Measurements from ENCODE around the gene PRXL2B. TPM values are rescaled to one million over a fixed set of nuclear protein-coding genes. Genes with fewer than 3 reads are reported as not detected.
"Not testable (repeated sequence)": the region's sequence is repeated elsewhere in the genome, so short reads cannot be mapped to it uniquely, and the experiment has no call there.

PRXL2B gene
- total RNA-seq, 4 donors from 2014 or later = 0.51 to 20.5 (median 13.2) TPM

DNA sequence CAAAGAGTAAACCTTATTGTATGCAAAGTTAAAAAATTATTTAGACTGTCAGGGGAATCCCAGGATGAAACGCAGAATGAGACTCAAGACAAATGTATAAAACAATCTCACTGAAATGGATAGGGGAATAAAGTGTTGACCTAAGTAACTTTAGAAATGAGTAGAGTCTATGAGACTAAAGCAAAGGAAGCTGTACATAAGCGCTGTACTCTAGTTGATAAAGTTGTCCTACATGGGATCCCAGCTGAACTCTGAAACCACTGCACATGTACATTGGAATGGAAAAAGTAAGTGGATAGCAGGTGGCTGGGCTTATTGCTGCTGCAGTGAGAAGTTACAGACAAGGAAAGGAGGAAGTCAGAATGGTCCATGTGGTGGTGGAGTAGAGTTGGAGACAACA lies 27.6 kb downstream of the PRXL2B start:
- Histone ChIP-seq H3K36me3 (no peaks in the 10 kb centered on the region), H3K4me1 (no peaks in the 10 kb centered on the region), H3K9me3 (peaks cover 0 to 3% of the 10 kb centered on the region in 2 donors), H3K27me3 (no peaks in the 10 kb centered on the region), H3K4me3 (no peak overlapping the region), H3K27ac (no peak overlapping the region)
- TF ChIP-seq POLR2A (IDR thresholded peaks at IDR 0.05) = no peak
- TF ChIP-seq, protein P1, sequence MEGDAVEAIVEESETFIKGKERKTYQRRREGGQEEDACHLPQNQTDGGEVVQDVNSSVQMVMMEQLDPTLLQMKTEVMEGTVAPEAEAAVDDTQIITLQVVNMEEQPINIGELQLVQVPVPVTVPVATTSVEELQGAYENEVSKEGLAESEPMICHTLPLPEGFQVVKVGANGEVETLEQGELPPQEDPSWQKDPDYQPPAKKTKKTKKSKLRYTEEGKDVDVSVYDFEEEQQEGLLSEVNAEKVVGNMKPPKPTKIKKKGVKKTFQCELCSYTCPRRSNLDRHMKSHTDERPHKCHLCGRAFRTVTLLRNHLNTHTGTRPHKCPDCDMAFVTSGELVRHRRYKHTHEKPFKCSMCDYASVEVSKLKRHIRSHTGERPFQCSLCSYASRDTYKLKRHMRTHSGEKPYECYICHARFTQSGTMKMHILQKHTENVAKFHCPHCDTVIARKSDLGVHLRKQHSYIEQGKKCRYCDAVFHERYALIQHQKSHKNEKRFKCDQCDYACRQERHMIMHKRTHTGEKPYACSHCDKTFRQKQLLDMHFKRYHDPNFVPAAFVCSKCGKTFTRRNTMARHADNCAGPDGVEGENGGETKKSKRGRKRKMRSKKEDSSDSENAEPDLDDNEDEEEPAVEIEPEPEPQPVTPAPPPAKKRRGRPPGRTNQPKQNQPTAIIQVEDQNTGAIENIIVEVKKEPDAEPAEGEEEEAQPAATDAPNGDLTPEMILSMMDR (IDR thresholded peaks at IDR 0.05) = no peak
- intact Hi-C loops (cut with DNase I; ENCODE audit: low total_unique reads) = no loop called here
- DNase-seq = no peak

DNA sequence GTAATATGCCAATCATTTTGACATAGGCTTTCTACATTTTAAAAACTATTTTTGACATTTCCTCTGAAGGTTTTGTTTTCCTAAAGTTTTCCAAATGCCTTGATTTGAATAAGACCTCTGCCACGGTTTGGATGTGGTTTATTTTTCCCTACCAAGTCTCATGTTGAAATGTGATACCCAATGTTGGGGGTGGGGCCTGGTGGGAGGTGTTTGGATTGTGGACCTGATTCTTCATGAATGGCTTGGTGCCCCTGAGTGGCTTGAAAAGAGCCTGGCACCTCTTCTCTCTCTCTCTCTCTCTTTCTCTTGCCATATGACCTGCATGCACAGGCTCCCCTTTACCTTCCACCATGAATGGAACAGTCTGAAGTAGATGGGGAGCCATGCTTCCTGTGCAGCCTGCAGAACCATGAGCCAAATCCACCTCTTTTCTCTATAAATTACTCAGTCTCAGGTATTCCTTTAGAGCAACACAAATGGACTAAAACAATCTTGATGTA lies 31.4 kb downstream of the PRXL2B start:
- no peaks in the 10 kb centered on the region for H3K36me3 ChIP-seq
- TF ChIP-seq POLR2A (IDR thresholded peaks at IDR 0.05) = no peak
- TF ChIP-seq, protein P1 (IDR thresholded peaks at IDR 0.05) = no peak
- no peak overlapping the region for H3K27ac ChIP-seq
- no peaks in the 10 kb centered on the region for H3K4me1 ChIP-seq
- peaks cover 0 to 5% of the 10 kb centered on the region in 2 donors for H3K27me3 ChIP-seq
- peaks cover 0 to 2% of the 10 kb centered on the region in 2 donors for H3K9me3 ChIP-seq
- intact Hi-C loops (cut with DNase I; ENCODE audit: low total_unique reads) = no loop called here
- no peak for DNase-seq
- no peak overlapping the region for H3K4me3 ChIP-seq

DNA sequence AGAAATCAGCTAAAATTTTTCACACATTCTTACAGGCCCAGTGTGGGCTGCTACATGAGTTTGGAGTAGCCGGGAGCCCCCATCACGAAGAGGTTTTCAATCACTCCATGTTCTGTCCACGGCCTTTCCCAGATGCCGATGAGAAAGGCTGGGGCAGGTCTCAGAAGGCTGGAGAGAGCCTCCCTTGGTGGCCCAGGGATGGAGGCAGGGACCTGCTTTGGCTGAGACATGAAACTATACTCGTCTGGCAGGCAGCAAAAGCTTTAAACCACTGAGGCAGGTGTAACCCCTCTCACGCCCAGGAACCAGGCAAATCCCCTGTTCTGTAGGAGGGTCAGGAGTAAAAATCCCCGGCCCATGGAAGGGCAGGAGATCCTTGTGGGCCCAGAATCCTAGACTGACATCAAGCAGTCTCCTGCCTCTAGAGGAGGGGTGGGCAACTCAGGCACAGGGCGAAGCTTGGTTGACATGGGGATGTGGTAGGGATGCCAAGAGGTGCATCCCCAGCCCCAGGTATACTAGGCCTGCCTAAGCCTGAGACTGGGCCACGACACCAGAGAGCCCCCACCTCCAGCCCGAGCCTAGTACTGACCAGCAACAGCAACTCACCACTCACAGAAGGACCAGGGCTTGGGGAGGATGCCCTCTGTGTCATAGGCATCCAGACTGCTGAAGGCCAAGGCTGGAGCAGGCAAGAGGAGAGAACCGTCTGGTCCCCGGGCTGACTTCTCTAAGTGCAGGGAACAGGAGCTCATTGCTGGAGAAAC lies 37.2 kb downstream of the PRXL2B start:
- Histone ChIP-seq H3K27me3 (peaks cover 9 to 31% of the 10 kb centered on the region in 2 donors), H3K36me3 (no peaks in the 10 kb centered on the region)

DNA sequence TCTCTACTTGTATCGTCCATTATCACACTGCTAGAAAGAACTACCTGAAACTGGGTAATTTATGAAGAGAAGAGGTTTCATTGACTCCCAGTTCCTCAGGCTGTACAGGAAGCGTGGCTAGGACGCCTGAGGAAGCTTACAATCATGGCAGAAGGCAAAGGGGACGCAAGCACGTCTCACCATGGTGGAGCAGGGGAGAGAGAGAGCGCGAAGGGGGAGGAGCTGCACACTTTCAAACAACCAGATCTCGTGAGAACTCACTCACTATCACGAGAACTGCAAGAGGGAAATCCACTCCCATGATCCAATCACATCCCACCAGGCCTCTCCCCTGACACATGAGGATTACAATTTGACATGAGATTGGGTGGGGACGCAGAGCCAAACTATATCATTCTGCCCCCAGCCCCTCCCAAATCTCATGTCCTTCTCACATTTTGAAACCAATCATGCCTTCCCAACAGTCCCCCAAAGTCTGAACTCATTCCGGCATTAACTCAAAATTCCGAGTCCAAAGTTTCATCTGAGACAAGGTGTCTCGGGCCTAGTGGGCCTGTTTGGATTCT lies 38.2 kb downstream of the PRXL2B start:
- no peaks in the 10 kb centered on the region for H3K9me3 ChIP-seq
- no peak overlapping the region for H3K27ac ChIP-seq
- H3K4me1 ChIP-seq = peaks cover 0 to 8% of the 10 kb centered on the region in 2 donors
- H3K27me3 ChIP-seq = peaks cover 18 to 36% of the 10 kb centered on the region in 2 donors
- H3K4me3 ChIP-seq = no peak overlapping the region
- TF ChIP-seq, protein P1 (IDR thresholded peaks at IDR 0.05) = no peak
- TF ChIP-seq POLR2A (IDR thresholded peaks at IDR 0.05) = no peak
- no peak for DNase-seq
- no peaks in the 10 kb centered on the region for H3K36me3 ChIP-seq
- intact Hi-C loops (cut with DNase I; ENCODE audit: low total_unique reads) = no loop called here

More for the DNA sequence above, 37.2 kb downstream of the PRXL2B start:
- Histone ChIP-seq H3K9me3 (no peaks in the 10 kb centered on the region), H3K4me1 (peaks cover 0 to 5% of the 10 kb centered on the region in 2 donors), H3K4me3 (no peak overlapping the region), H3K27ac (no peak overlapping the region)
- intact Hi-C loops (cut with DNase I; ENCODE audit: low total_unique reads) = no loop called here
- TF ChIP-seq, protein P1 (IDR thresholded peaks at IDR 0.05) = no peak
- no peak for TF ChIP-seq POLR2A (IDR thresholded peaks at IDR 0.05)
- DNase-seq = no peak

DNA sequence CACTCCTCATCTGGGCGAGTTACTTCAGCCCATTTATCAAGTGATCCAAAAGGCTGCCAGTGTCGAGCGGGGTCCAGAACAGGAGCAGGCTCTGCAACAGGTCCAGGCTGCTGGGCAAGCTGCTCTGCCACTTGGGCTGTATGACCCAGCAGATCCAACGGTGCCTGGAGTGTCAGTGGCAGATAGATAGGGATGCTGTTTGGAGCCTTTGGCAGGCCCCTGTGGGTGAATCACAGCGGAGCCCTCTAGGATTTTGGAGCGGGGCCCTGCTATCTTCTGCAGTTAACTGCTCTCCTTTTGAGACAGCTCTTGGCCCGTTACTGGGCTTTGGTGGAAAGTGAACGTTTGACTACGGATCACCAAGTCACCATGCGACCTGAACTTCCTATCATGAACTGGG lies 38.7 kb downstream of the PRXL2B start:
- peaks cover 20 to 33% of the 10 kb centered on the region in 2 donors for H3K27me3 ChIP-seq
- no peak overlapping the region for H3K27ac ChIP-seq
- H3K4me3 ChIP-seq = no peak overlapping the region
- H3K36me3 ChIP-seq = no peaks in the 10 kb centered on the region
- TF ChIP-seq, protein P1 (IDR thresholded peaks at IDR 0.05) = no peak
- TF ChIP-seq POLR2A (IDR thresholded peaks at IDR 0.05) = no peak
- no peak for DNase-seq
- H3K4me1 ChIP-seq = peaks cover 0 to 8% of the 10 kb centered on the region in 2 donors
- intact Hi-C loops (cut with DNase I; ENCODE audit: low total_unique reads) = no loop called here
- H3K9me3 ChIP-seq = no peaks in the 10 kb centered on the region

DNA sequence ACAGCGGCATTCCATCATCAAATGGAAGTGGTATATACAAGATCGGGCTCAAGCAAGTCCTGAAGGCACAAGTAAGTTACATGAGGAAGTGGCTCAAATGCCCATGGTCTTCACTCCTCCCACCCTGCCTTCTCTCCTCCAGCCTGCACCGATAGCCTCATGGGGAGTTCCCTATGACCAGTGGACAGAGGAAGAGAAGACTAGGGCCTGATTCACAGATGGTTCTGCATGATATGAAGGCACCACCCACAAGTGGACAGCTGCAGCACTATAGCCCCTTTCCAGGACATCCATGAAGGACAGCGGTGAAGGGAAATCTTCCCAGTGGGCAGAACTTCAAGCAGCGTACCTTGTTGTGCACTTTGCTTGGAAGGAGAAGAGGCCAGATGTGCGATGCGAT lies 39.2 kb downstream of the PRXL2B start:
- not testable (repeated sequence) for H3K4me1 ChIP-seq
- H3K27me3 ChIP-seq = peaks cover 20 to 33% of the 10 kb centered on the region in 2 donors

More for the DNA sequence above, 39.2 kb downstream of the PRXL2B start:
- H3K27ac ChIP-seq; H3K9me3 ChIP-seq; H3K36me3 ChIP-seq; intact Hi-C loops (cut with DNase I; ENCODE audit: low total_unique reads); DNase-seq; H3K4me3 ChIP-seq: not testable (repeated sequence)
